GM20000 (cell line): Measurements from ENCODE around the gene EGFR.

Experiments used
- DNase-seq: peaks from one replicate; pipeline ENCODE4 v3.0.0; 2012; ENCODE audit warnings: low spot score
- TF ChIP-seq, protein P1 (sequence below): IDR thresholded peaks from 2 replicates; pipeline ENCODE4 v1.5.1; 2012; ENCODE audit warnings: mild to moderate bottlenecking, control low read depth; ENCODE audit errors: extremely low read depth, missing control alignments

Gene EGFR

DNA sequence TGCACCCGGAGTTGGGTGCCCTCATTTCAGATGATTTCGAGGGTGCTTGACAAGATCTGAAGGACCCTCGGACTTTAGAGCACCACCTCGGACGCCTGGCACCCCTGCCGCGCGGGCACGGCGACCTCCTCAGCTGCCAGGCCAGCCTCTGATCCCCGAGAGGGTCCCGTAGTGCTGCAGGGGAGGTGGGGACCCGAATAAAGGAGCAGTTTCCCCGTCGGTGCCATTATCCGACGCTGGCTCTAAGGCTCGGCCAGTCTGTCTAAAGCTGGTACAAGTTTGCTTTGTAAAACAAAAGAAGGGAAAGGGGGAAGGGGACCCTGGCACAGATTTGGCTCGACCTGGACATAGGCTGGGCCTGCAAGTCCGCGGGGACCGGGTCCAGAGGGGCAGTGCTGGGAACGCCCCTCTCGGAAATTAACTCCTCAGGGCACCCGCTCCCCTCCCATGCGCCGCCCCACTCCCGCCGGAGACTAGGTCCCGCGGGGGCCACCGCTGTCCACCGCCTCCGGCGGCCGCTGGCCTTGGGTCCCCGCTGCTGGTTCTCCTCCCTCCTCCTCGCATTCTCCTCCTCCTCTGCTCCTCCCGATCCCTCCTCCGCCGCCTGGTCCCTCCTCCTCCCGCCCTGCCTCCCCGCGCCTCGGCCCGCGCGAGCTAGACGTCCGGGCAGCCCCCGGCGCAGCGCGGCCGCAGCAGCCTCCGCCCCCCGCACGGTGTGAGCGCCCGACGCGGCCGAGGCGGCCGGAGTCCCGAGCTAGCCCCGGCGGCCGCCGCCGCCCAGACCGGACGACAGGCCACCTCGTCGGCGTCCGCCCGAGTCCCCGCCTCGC is at the start of gene EGFR:
Gene EGFR (plus strand): TSS at position 657 of the 830 bp plus-strand sequence. CDS start 261 bp downstream, outside the sequence.
- TF ChIP-seq, protein P1, sequence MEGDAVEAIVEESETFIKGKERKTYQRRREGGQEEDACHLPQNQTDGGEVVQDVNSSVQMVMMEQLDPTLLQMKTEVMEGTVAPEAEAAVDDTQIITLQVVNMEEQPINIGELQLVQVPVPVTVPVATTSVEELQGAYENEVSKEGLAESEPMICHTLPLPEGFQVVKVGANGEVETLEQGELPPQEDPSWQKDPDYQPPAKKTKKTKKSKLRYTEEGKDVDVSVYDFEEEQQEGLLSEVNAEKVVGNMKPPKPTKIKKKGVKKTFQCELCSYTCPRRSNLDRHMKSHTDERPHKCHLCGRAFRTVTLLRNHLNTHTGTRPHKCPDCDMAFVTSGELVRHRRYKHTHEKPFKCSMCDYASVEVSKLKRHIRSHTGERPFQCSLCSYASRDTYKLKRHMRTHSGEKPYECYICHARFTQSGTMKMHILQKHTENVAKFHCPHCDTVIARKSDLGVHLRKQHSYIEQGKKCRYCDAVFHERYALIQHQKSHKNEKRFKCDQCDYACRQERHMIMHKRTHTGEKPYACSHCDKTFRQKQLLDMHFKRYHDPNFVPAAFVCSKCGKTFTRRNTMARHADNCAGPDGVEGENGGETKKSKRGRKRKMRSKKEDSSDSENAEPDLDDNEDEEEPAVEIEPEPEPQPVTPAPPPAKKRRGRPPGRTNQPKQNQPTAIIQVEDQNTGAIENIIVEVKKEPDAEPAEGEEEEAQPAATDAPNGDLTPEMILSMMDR: no peak
- DNase-seq: no peak

DNA sequence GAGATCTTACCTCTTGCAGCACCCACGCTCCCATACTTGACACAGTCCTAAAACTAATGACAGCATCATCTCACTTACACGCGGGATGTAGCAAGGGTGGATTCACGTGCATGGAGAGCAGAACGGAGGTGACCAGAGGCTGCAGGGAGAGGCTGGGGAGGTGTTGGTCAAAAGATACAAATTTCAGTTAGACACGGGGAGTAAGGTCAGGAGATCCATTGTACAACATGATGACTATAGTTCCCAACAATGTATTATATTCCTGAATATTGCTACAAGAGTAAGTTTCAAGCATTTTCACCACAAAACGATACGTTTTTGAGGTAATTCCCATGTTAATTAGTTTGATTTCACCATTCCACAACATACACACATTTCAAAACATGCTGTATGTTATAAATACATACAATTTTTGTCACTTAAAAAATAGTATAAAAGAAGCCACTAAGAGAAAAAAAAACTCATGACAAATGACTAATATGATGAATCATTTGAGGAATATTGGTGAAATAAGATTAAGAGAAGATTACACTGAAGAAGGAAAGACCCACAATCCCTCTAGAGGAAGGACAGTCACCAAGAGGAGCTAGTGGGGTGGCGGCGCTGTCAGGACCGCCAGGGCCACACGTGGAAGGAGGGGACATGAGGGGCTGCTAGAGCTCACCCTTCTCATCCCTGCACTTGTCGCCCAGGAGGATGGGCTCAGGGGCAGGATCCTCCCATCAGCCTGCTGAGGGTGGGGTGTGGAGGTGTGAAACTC is 49.4 kb upstream of the EGFR start:
- TF ChIP-seq, protein P1: no peak
- DNase-seq: no peak

DNA sequence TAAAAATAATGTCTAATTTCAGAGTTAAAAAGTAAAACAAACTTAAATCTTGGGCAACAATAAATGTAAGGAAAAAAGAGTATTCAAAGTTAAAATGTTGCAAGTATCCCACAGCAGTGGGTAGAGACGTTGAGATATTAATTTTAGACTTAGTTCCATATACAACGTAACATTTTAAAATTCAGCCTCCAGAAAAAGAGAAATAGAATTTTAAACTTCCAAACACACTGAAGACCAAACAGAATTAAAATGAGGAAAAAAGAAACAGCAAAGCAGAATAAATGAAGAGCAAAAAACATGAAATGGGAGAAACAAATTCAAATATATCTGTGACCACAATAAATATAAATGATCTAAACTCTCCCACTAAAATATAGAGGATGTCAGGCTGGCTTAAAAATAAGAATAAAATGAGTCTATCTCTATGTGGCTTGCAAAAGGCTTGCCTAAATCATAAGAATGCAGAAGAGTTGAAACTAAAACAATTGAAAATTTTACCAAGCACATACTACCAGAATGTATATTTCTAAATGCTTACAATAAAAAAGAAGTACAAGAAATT is 46.0 kb upstream of the EGFR start:
- no peak for DNase-seq
- TF ChIP-seq, protein P1: no peak

DNA sequence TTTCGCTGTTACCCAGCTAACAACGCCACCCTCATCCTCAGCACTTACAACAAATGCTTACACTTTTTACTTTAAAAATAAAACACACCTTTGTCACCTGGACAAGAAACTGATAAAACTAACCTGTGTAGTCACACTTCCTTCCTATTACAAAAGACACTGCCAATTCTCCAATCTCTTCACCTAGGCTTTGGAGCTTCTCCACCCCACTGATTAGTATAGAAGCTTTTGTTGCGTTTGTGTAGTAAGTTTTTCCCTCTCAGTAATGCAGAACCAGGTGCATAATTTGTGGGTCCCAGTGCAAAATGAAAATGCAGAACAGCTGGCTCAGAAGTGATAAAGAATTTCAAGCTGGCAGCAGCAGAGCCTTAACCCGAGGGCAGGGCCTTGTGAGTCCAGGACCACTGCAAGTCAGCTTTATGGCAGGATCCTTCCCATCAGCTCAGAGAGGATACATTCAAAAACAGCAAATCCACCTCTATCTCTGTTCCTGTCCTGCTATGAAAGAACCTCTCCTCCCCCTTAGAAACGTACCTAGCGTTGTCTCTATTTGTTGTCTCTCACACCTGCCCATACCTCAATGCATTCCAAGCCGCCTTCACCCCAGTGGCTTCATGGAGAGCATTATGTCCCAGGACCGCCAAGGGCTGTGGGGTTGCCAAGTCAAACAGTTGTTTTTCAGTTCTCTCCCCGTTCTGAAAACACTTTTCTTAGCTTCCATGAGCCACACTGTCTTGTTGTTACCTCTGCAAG is 40.3 kb upstream of the EGFR start:
- DNase-seq: no peak
- TF ChIP-seq, protein P1: no peak

DNA sequence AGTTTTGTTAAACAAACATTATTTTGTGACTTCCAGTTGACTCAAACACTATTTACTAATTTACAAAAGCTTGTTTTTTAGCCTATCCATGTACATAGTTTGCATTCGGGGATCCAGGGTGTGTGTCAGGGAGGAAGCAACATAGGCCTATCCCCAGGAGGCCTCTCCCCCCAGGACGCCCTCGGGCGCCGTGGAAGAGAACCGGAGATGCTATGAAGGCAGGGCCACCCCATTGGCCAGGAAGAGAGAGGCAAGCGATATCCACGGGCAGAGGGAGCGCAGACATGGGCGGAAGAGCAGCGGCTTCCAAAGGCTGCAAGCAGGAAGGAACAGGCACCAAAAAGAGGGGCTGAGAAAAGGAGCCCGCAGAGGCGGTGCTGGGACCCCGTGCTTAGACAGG is 38.3 kb upstream of the EGFR start:
- TF ChIP-seq, protein P1: no peak
- no peak for DNase-seq

DNA sequence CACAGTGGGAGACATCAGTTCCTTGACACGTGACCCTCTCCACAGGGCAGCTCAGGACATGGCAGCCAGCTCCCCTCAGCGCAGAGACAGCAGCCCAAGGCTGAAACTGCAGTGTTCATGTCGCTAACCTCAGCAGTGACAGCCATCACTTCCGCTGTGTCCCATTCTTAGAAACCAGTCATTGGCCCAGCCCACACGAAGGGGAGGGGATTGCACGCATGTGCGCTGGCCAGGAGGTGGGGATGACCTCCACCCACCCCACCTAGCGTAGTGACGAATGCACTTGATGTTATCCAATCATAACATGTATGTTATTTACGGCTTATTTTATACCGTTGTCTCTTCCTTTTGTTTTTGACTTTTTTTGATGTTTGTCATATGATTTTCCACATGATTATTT is 36.9 kb upstream of the EGFR start:
- TF ChIP-seq, protein P1: no peak
- DNase-seq: no peak
